AG10803 (cell line): Measurements from ENCODE around the gene ITPR2.

Source experiments
- DNase-seq: peaks from one replicate; pipeline ENCODE4 v3.0.0; 2010; ENCODE audit warnings: low read depth
- H3K4me3 ChIP-seq: 2 replicates; pipeline ENCODE4 v1.5.1; 2011; ENCODE audit warnings: mild to moderate bottlenecking, low read length, control low read depth
- TF ChIP-seq, protein P1 (sequence below): conservative IDR thresholded peaks from 2 replicates; pipeline ENCODE4 v1.5.1; 2011; ENCODE audit warnings: mild to moderate bottlenecking, low read length, control low read depth, inconsistent platforms

ITPR2 gene

DNA sequence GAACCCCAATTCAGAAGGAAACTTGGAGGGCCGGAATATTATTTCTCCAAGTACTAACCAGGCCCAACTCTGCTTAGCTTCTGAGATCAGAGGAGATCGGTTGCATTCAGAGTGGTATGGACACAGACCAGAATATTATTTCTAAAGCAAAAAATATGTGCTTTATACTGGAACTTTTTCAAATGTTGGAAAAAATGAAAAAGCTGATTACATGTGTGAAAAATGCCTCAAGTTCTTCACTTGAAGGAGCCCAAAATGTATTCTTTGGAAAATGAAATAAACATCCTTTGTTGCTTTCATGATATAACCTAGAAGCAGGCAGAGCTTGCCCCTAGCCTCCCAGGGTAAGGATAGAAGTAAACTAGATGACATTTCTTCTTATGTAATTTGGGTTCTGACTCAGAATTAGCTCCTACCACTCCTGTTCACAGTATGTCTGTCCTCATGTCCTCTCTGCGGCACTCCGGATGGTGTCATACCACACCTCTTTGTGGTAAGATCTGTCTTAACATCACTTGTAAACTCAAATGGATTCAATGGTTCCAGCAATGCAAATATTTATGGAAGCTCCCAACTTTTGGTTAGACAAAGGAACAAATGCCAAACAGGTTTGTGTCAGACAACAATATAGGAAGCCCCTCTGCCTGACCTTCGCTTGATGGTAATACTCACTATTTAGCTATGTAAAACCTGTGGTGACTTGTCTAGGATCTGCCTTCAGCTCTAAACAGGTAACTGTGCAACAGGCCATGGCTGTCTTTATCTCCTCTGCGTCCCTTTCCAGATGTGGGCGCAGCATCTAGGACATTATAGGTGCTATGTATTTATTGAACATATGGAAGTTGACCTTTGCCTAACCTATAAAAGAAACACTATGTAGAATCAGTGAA is 459.1 kb downstream of the ITPR2 start:
- peak; percentile 6 for DNase-seq

DNA sequence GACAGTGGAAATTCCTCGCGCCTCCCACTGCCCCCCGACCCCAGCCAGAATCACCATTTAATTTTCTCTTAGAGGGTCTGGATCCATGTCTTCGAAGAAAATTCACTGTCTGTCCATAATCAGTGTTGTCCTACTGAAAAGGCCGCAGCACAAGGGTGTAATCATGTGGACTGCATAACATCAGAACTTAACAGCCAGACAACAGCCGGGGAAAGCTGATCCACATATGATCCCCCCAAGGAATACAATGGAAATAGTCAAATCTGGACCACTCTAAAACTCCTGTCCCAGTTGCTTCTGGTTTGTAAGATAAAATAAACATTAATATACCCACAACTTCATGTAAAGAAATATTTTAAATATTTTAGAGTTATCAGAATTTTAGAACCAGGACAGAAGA is 460.1 kb downstream of the ITPR2 start:
- H3K4me3 ChIP-seq: no peak overlapping the region
- no peak for DNase-seq
- TF ChIP-seq, protein P1, sequence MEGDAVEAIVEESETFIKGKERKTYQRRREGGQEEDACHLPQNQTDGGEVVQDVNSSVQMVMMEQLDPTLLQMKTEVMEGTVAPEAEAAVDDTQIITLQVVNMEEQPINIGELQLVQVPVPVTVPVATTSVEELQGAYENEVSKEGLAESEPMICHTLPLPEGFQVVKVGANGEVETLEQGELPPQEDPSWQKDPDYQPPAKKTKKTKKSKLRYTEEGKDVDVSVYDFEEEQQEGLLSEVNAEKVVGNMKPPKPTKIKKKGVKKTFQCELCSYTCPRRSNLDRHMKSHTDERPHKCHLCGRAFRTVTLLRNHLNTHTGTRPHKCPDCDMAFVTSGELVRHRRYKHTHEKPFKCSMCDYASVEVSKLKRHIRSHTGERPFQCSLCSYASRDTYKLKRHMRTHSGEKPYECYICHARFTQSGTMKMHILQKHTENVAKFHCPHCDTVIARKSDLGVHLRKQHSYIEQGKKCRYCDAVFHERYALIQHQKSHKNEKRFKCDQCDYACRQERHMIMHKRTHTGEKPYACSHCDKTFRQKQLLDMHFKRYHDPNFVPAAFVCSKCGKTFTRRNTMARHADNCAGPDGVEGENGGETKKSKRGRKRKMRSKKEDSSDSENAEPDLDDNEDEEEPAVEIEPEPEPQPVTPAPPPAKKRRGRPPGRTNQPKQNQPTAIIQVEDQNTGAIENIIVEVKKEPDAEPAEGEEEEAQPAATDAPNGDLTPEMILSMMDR: no peak

More for the DNA sequence above, 459.1 kb downstream of the ITPR2 start:
- H3K4me3 ChIP-seq: no peak overlapping the region
- TF ChIP-seq, protein P1: no peak

- H3K4me3 ChIP-seq: no peak overlapping the region
- no peak for DNase-seq
- TF ChIP-seq, protein P1: no peak
Observed at GRCh38 chr12:26370098-26370497, 462.9 kb downstream of the ITPR2 start.

DNA sequence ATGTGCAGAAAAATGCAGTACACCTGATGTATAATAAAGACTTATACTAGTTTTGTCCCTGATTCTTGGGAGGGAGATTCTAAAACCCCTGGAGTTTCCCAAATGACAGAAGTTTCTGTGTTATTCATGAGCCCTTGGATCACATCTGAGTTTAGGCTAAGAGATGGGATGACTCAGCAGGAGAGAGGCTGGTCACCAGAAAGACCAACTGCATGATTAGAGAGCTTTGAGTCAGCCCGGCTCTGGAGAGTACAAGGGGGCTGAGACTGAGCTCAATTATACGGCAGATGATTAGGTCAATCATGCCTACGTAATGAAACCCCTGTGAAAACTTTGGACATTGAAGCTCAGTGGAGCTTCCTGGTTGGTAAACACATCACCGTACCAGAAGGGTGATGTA is 463.4 kb downstream of the ITPR2 start:
- no peak overlapping the region for H3K4me3 ChIP-seq
- DNase-seq: peak; percentile 75
- TF ChIP-seq, protein P1: no peak

DNA sequence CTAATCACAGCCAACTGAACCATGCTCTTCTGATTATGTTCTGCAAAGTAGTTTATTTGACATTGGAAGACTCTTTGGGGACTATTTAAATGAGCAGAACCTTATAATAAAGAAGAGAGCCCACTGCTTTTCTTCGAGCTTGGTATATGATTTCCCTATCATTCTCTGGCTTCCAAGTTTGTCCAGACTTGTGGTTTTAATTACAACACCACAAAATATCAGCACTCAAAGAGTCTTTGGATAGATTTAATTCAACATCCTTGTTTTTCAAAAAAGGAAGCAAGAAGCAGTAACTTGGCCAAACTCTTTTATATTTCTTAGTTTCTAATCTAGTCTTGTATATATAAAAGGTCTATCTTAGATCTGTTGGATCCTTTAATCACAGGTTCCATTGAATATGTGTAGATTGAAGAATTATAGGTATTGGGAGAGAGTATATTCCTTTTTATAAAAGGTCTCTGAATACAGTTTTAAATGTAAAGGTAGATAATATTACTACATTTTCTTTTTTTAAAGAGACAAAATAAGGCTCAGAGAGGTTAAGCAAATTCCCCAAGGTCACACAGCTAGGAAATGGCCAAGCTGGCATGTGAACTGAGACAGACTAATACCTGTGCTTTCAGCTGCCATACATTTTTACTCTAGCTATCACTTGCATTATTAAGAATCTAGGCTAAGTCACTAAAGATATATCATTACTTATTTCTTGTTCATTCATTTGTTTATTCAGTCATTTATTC is 464.8 kb downstream of the ITPR2 start:
- TF ChIP-seq, protein P1: no peak
- peak; percentile 4 for DNase-seq
- H3K4me3 ChIP-seq: no peak overlapping the region

- TF ChIP-seq, protein P1: no peak
- no peak for DNase-seq
- H3K4me3 ChIP-seq: no peak overlapping the region
Observed at GRCh38 chr12:26361964-26362363, 471.0 kb downstream of the ITPR2 start.
